GM18907 (cell line): ENCODE results near the gene CRADD.

Experiments used
- ATAC-seq: cut with Tn5 transposase; IDR thresholded peaks from one replicate; pipeline ENCODE4 v1.9.1; 2021; ENCODE audit warnings: mild to moderate bottlenecking, moderate library complexity; ENCODE audit not compliant: unreplicated experiment

CRADD gene

GRCh38 chr12:93734784-93735183 is 57.6 kb downstream of the CRADD start:
- ATAC-seq = no peak

GRCh38 chr12:93736640-93737178 is 59.5 kb downstream of the CRADD start:
- ATAC-seq = no peak

GRCh38 chr12:93737457-93738198 is 60.5 kb downstream of the CRADD start:
- no peak for ATAC-seq

GRCh38 chr12:93738199-93739058 is 61.3 kb downstream of the CRADD start:
- ATAC-seq = no peak

GRCh38 chr12:93740751-93741150 is 63.6 kb downstream of the CRADD start:
- no peak for ATAC-seq

GRCh38 chr12:93741659-93742109 is 64.5 kb downstream of the CRADD start:
- ATAC-seq = peak; percentile 35

- peak; percentile 91 for ATAC-seq
Measured at GRCh38 chr12:93742110-93742934, 65.1 kb downstream of the CRADD start.

GRCh38 chr12:93743229-93743998 is 66.2 kb downstream of the CRADD start:
- ATAC-seq = no peak

- ATAC-seq = no peak
Measured at GRCh38 chr12:93743999-93744689, 67.0 kb downstream of the CRADD start.

- ATAC-seq = no peak
Measured at GRCh38 chr12:93745286-93745685, 68.1 kb downstream of the CRADD start.

- no peak for ATAC-seq
Measured at GRCh38 chr12:93746572-93747168, 69.5 kb downstream of the CRADD start.

- no peak for ATAC-seq
Measured at GRCh38 chr12:93748672-93749383, 71.7 kb downstream of the CRADD start.

- no peak for ATAC-seq
Measured at GRCh38 chr12:93749515-93749914, 72.3 kb downstream of the CRADD start.

- no peak for ATAC-seq
Measured at GRCh38 chr12:93750056-93750455, 72.9 kb downstream of the CRADD start.

GRCh38 chr12:93751864-93752610 is 74.9 kb downstream of the CRADD start:
- no peak for ATAC-seq

- no peak for ATAC-seq
Measured at GRCh38 chr12:93753285-93753684, 76.1 kb downstream of the CRADD start.

- no peak for ATAC-seq
Measured at GRCh38 chr12:93753838-93754429, 76.8 kb downstream of the CRADD start.
